KMS-11 (cell line): Measurements from ENCODE around the gene TAGAP.

ENCODE experiments used
- H2AFZ ChIP-seq: fragments of 200-600 bp; sonication (generic); 2 replicates; pipeline ENCODE4 v1.6.1; 2016; ENCODE audit warnings: antibody characterized with exemption, mixed run types, low read depth
- H3K27ac ChIP-seq: fragments of 200-600 bp; sonication (generic); 2 replicates; pipeline ENCODE4 v1.6.1; 2016; ENCODE audit warnings: mild to moderate bottlenecking, mixed run types
- H3K27me3 ChIP-seq: fragments of 200-600 bp; sonication (generic); 2 replicates; pipeline ENCODE4 v1.6.1; 2017; ENCODE audit warnings: mild to moderate bottlenecking, low read depth, mixed run types, moderate library complexity; ENCODE audit not compliant: insufficient read depth
- H3K36me3 ChIP-seq: fragments of 200-600 bp; sonication (generic); 2 replicates; pipeline ENCODE4 v1.6.1; 2017; ENCODE audit warnings: mild to moderate bottlenecking, mixed run types; ENCODE audit not compliant: insufficient read depth
- H3K4me1 ChIP-seq: fragments of 200-600 bp; sonication (generic); 2 replicates; pipeline ENCODE4 v1.6.1; 2016; ENCODE audit warnings: mild to moderate bottlenecking, low read depth, mixed run types; ENCODE audit not compliant: poor library complexity, severe bottlenecking
- H3K4me2 ChIP-seq: fragments of 200-600 bp; sonication (generic); 2 replicates; pipeline ENCODE4 v1.7.0; 2016; ENCODE audit warnings: mild to moderate bottlenecking, mixed run types
- H3K4me3 ChIP-seq: fragments of 200-600 bp; sonication (generic); IDR thresholded peaks from 2 replicates; pipeline ENCODE4 v1.6.1; 2017; ENCODE audit warnings: low read depth, low read length, mixed read lengths; ENCODE audit not compliant: insufficient read depth
- H3K79me2 ChIP-seq: fragments of 200-600 bp; sonication (generic); 2 replicates; pipeline ENCODE4 v1.6.1; 2016; ENCODE audit warnings: low read depth, mixed run types; ENCODE audit not compliant: insufficient read depth
- H3K9ac ChIP-seq: fragments of 200-600 bp; sonication (generic); 2 replicates; pipeline ENCODE4 v1.6.1; 2016; ENCODE audit warnings: mild to moderate bottlenecking, mixed run types
- H4K20me1 ChIP-seq: fragments of 200-600 bp; sonication (generic); 2 replicates; pipeline ENCODE4 v1.6.1; 2016; ENCODE audit warnings: mild to moderate bottlenecking, mixed run types; ENCODE audit not compliant: insufficient read depth
- CTCF ChIP-seq: fragments of 200-600 bp; sonication (generic); conservative IDR thresholded peaks from 2 replicates; pipeline ENCODE4 v1.6.1; 2017; ENCODE audit warnings: low read depth, mild to moderate bottlenecking, antibody characterized with exemption, low read length, moderate library complexity, mixed read lengths

The TAGAP gene

GRCh38 chr6:159020011-159020410 is 24.8 kb downstream of the TAGAP start:
- no peak overlapping the region for H3K4me3 ChIP-seq
- H3K27ac ChIP-seq = no peak overlapping the region
- no peak overlapping the region for H3K9ac ChIP-seq
- no peaks in the 10 kb centered on the region for H4K20me1 ChIP-seq
- H3K4me2 ChIP-seq = no peak overlapping the region
- no peak for TF ChIP-seq CTCF
- no peak overlapping the region for H2AFZ ChIP-seq
- H3K27me3 ChIP-seq = no peaks in the 10 kb centered on the region
- no peaks in the 10 kb centered on the region for H3K4me1 ChIP-seq
- H3K36me3 ChIP-seq = no peaks in the 10 kb centered on the region
- no peaks in the 10 kb centered on the region for H3K79me2 ChIP-seq

- TF ChIP-seq CTCF = no peak
- Histone ChIP-seq H3K4me3 (no peak overlapping the region), H4K20me1 (no peaks in the 10 kb centered on the region), H3K4me1 (no peaks in the 10 kb centered on the region), H3K27me3 (no peaks in the 10 kb centered on the region), H3K27ac (no peak overlapping the region), H3K36me3 (no peaks in the 10 kb centered on the region), H3K4me2 (no peak overlapping the region), H3K9ac (no peak overlapping the region), H3K79me2 (no peaks in the 10 kb centered on the region), H2AFZ (no peak overlapping the region)
Observed at GRCh38 chr6:159017757-159018559, 26.8 kb downstream of the TAGAP start.

- Histone ChIP-seq H3K9ac (no peak overlapping the region), H3K27me3 (no peaks in the 10 kb centered on the region), H3K36me3 (no peaks in the 10 kb centered on the region), H4K20me1 (no peaks in the 10 kb centered on the region), H3K79me2 (no peaks in the 10 kb centered on the region), H3K27ac (no peak overlapping the region), H3K4me3 (no peak overlapping the region), H2AFZ (no peak overlapping the region), H3K4me1 (peaks cover under 1% of the 10 kb centered on the region), H3K4me2 (no peak overlapping the region)
- TF ChIP-seq CTCF = no peak
Observed at GRCh38 chr6:159014406-159014805, 30.4 kb downstream of the TAGAP start.

- no peaks in the 10 kb centered on the region for H3K79me2 ChIP-seq
- H3K9ac ChIP-seq = no peak overlapping the region
- no peak overlapping the region for H3K4me3 ChIP-seq
- H3K4me1 ChIP-seq = peaks cover 11% of the 10 kb centered on the region
- no peaks in the 10 kb centered on the region for H3K27me3 ChIP-seq
- no peak overlapping the region for H3K4me2 ChIP-seq
- no peak overlapping the region for H2AFZ ChIP-seq
- H3K27ac ChIP-seq = no peak overlapping the region
- no peak for TF ChIP-seq CTCF
- H4K20me1 ChIP-seq = no peaks in the 10 kb centered on the region
- H3K36me3 ChIP-seq = no peaks in the 10 kb centered on the region
Observed at GRCh38 chr6:159013229-159013628, 31.6 kb downstream of the TAGAP start.
